ENCODE data around the gene CHURC1. TPM values are rescaled to one million over a fixed set of nuclear protein-coding genes. Genes with fewer than 3 reads are reported as not detected.

Gene CHURC1
- total RNA-seq, 1 donor from 2014 or later, result 52.5 TPM

- no peak for TF ChIP-seq CTCF (IDR thresholded peaks at IDR 0.05)
- intact Hi-C loops (cut with DNase I), result no loop called here
- Histone ChIP-seq H3K4me1 (no peaks in the 10 kb centered on the region), H3K36me3 (no peaks in the 10 kb centered on the region), H3K9me3 (no peaks in the 10 kb centered on the region), H3K27ac (no peak overlapping the region), H3K27me3 (no peaks in the 10 kb centered on the region), H3K4me3 (no peak overlapping the region)
- ATAC-seq (no peak), DNase-seq (no peak)
These were observed 22.9 kb upstream of the CHURC1 start for GRCh38 chr14:64891173-64891838.

DNA sequence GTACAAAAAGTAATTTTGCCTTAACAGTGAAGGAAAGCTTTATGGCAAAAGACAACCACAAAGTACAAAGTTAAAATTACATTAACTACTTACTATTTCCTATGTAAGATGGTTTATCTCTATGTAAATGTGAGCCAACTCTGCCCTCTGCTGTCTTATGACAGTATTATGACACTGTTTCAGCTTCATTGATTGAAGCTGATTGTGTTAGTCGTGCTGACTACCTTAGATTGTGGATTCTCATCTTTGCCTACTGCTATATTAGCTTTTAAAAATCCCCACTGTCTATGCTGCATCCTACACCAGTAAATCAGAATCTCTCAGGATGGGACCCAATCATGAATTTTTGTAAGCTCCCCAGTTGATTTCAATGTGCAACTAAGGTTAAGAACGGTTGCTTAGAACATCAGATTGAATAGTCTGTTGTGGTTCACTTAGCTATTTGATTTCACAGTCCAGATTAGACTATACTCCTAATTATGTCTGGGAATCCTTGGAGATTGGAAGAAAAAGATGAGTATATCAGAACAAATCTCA is 22.3 kb upstream of the CHURC1 start:
- ATAC-seq (peak; percentile 87), DNase-seq (no peak)
- no peak overlapping the region for H3K4me3 ChIP-seq
- no peaks in the 10 kb centered on the region for H3K36me3 ChIP-seq
- no peaks in the 10 kb centered on the region for H3K9me3 ChIP-seq
- H3K27ac ChIP-seq, result no peak overlapping the region
- no peaks in the 10 kb centered on the region for H3K27me3 ChIP-seq
- intact Hi-C loops (cut with DNase I), result no loop called here
- TF ChIP-seq CTCF (IDR thresholded peaks at IDR 0.05), result peak; percentile 71
- no peaks in the 10 kb centered on the region for H3K4me1 ChIP-seq

DNA sequence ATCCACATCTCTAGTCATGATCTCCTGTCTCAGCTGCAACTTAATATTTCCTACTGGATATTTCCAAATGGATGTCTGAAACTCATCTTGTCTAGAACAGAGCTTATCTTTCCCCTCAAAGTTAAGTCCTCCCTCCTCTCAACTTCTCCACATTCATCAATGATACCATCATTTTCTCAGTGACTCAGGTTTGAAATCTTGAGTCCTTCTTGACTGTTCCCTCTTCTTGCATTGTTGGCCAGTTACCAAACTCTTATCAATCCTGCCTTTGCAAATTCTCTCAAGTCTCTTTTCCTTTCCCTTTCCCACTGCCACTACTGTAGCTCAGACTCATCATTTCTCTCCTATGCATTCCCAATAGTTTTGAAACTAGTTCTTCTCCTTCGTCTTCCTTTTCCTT is 14.3 kb upstream of the CHURC1 start:
- Histone ChIP-seq H3K9me3 (no peaks in the 10 kb centered on the region), H3K4me1 (no peaks in the 10 kb centered on the region), H3K27me3 (no peaks in the 10 kb centered on the region), H3K4me3 (no peak overlapping the region), H3K36me3 (no peaks in the 10 kb centered on the region), H3K27ac (no peak overlapping the region)
- intact Hi-C loops (cut with DNase I), result no loop called here
- DNase-seq (no peak), ATAC-seq (no peak)
- no peak for TF ChIP-seq CTCF (IDR thresholded peaks at IDR 0.05)

GRCh38 chr14:64906022-64906421 is 8.2 kb upstream of the CHURC1 start:
- H3K4me1 ChIP-seq, result no peaks in the 10 kb centered on the region
- intact Hi-C loops (cut with DNase I), result no loop called here
- DNase-seq, result no peak
- H3K27me3 ChIP-seq, result no peaks in the 10 kb centered on the region
- no peak overlapping the region for H3K4me3 ChIP-seq
- no peaks in the 10 kb centered on the region for H3K36me3 ChIP-seq
- no peak overlapping the region for H3K27ac ChIP-seq
- H3K9me3 ChIP-seq, result no peaks in the 10 kb centered on the region
- TF ChIP-seq CTCF (IDR thresholded peaks at IDR 0.05), result no peak
- ATAC-seq, result no peak

- Histone ChIP-seq H3K27me3 (no peaks in the 10 kb centered on the region), H3K4me3 (no peak overlapping the region), H3K27ac (no peak overlapping the region), H3K4me1 (peaks cover 10% of the 10 kb centered on the region), H3K9me3 (no peaks in the 10 kb centered on the region), H3K36me3 (no peaks in the 10 kb centered on the region)
- DNase-seq (no peak), ATAC-seq (no peak)
- intact Hi-C loops (cut with DNase I), result no loop called here
- TF ChIP-seq CTCF (IDR thresholded peaks at IDR 0.05), result peak; percentile 43
These were observed 3.3 kb upstream of the CHURC1 start for GRCh38 chr14:64910847-64911495.

All from upper lobe of right lung (tissue), 1 donor.